ENCODE results near the gene UGT3A2.

DNA sequence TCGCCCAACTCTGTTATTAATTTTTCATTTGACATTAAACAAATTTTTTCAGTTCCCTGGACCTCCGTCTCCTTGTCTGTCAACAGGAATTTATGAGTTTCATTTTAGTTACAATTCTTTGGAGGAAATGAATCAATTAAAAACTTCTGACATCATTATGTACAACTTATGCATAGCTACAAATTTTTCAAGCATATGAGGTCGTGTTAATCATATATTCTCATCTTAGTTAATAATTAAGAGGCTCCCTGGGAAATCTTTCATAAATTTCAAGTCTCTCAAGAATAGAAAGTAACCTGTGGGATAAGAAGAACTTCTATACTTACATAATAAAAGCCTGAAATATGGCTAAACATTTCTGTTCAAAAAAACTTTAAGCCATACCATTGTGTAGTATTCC is 78.9 kb downstream of the UGT3A2 start:
- TF ChIP-seq EZH2phosphoT487 (IDR thresholded peaks at IDR 0.05; ENCODE audit: borderline replicate concordance, low read length) = no peak
- TF ChIP-seq, protein P1, sequence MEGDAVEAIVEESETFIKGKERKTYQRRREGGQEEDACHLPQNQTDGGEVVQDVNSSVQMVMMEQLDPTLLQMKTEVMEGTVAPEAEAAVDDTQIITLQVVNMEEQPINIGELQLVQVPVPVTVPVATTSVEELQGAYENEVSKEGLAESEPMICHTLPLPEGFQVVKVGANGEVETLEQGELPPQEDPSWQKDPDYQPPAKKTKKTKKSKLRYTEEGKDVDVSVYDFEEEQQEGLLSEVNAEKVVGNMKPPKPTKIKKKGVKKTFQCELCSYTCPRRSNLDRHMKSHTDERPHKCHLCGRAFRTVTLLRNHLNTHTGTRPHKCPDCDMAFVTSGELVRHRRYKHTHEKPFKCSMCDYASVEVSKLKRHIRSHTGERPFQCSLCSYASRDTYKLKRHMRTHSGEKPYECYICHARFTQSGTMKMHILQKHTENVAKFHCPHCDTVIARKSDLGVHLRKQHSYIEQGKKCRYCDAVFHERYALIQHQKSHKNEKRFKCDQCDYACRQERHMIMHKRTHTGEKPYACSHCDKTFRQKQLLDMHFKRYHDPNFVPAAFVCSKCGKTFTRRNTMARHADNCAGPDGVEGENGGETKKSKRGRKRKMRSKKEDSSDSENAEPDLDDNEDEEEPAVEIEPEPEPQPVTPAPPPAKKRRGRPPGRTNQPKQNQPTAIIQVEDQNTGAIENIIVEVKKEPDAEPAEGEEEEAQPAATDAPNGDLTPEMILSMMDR (IDR thresholded peaks at IDR 0.05; ENCODE audit: low read depth, low read length, poor library complexity, severe bottlenecking) = no peak

Data from DOHH2 (cell line).